Mesenchymal stem cell (in vitro differentiated cells and primary cell): ENCODE measurements around the gene ZXDC.

Source experiments
- DNase-seq: peaks from one replicate; pipeline ENCODE4 v3.0.0-alpha.2; 2013
- H2AFZ ChIP-seq: one replicate; pipeline ENCODE4 v1.6.1; 2013; ENCODE audit warnings: low read depth, mild to moderate bottlenecking, control low read depth, inconsistent platforms, low read length, moderate library complexity
- H2AK5ac ChIP-seq: 2 replicates; pipeline ENCODE4 v1.6.1; 2013; ENCODE audit warnings: low read length, moderate library complexity, mild to moderate bottlenecking, inconsistent platforms; ENCODE audit not compliant: severe bottlenecking
- H2BK120ac ChIP-seq: one replicate; pipeline ENCODE4 v1.6.1; 2013; ENCODE audit warnings: low read depth, mild to moderate bottlenecking, inconsistent platforms, low read length, moderate library complexity
- H2BK12ac ChIP-seq, 2 experiments: one replicate each; pipeline ENCODE4 v1.6.1; 2013; ENCODE audit warnings: inconsistent platforms in 2 of 2, low read length in 2 of 2, mild to moderate bottlenecking in 2 of 2, moderate library complexity in 2 of 2, control low read depth in 1 of 2
- H2BK15ac ChIP-seq: one replicate; pipeline ENCODE4 v1.6.1; 2013; ENCODE audit warnings: mild to moderate bottlenecking, low read depth, inconsistent platforms; ENCODE audit not compliant: poor library complexity, severe bottlenecking
- H2BK5ac ChIP-seq: 2 replicates; pipeline ENCODE4 v1.6.1; 2013; ENCODE audit warnings: low read depth, mild to moderate bottlenecking, low read length, control low read depth, inconsistent platforms; ENCODE audit not compliant: poor library complexity, severe bottlenecking
- H3K14ac ChIP-seq, 2 experiments: one replicate each; pipeline ENCODE4 v1.6.1; 2013; ENCODE audit warnings: inconsistent platforms in 2 of 2, low read length in 2 of 2, control low read depth in 1 of 2, mild to moderate bottlenecking in 1 of 2, moderate library complexity in 1 of 2
- H3K18ac ChIP-seq, 2 experiments: one replicate each; pipeline ENCODE4 v1.6.1; 2013; ENCODE audit warnings: inconsistent platforms in 2 of 2, low read length in 2 of 2, control low read depth in 1 of 2, low read depth in 1 of 2, mild to moderate bottlenecking in 1 of 2
- H3K23ac ChIP-seq, 2 experiments: one replicate each; pipeline ENCODE4 v1.6.1; 2013; ENCODE audit warnings: inconsistent platforms in 2 of 2, low read length in 2 of 2, mild to moderate bottlenecking in 2 of 2, moderate library complexity in 2 of 2, control low read depth in 1 of 2
- H3K27ac ChIP-seq: 2 replicates; pipeline ENCODE4 v1.5.1; 2013; ENCODE audit warnings: mild to moderate bottlenecking, moderate library complexity, low read length, control low read depth, inconsistent platforms; ENCODE audit not compliant: poor library complexity, severe bottlenecking
- H3K27me3 ChIP-seq, 2 experiments: 2 replicates each; pipeline versions ENCODE4 v1.6.1 to v1.7.0; 2013; ENCODE audit warnings: low read length in 2 of 2, mild to moderate bottlenecking in 2 of 2, moderate library complexity in 2 of 2, control low read depth in 1 of 2, inconsistent platforms in 1 of 2; ENCODE audit not compliant: control insufficient read depth in 1 of 2, insufficient read depth in 1 of 2
- H3K36me3 ChIP-seq, 2 experiments: 2 replicates each; pipeline versions ENCODE4 v1.6.1 to v1.7.0; 2013; ENCODE audit warnings: low read length in 2 of 2, control low read depth in 1 of 2, inconsistent platforms in 1 of 2, low read depth in 1 of 2, mild to moderate bottlenecking in 1 of 2; ENCODE audit not compliant: insufficient read depth in 2 of 2, control insufficient read depth in 1 of 2
- H3K4ac ChIP-seq, 2 experiments: one replicate each; pipeline ENCODE4 v1.6.1; 2013; ENCODE audit warnings: inconsistent platforms in 2 of 2, low read length in 2 of 2, mild to moderate bottlenecking in 2 of 2, moderate library complexity in 2 of 2, control low read depth in 1 of 2, low read depth in 1 of 2
- H3K4me1 ChIP-seq: 2 replicates; pipeline ENCODE4 v1.6.1; 2013; ENCODE audit warnings: low read depth, low read length, control low read depth; ENCODE audit not compliant: control insufficient read depth, insufficient read depth
- H3K4me2 ChIP-seq: 2 replicates; pipeline ENCODE4 v1.6.1; 2013; ENCODE audit warnings: low read length, mild to moderate bottlenecking, inconsistent platforms; ENCODE audit not compliant: poor library complexity, severe bottlenecking
- H3K4me3 ChIP-seq, 2 experiments: 2 replicates each; pipeline versions ENCODE4 v1.5.1 to v1.7.0; 2013; ENCODE audit warnings: low read length in 2 of 2, mild to moderate bottlenecking in 2 of 2, control low read depth in 1 of 2, low read depth in 1 of 2; ENCODE audit not compliant: insufficient read depth in 1 of 2
- H3K79me1 ChIP-seq: replicated peaks from 2 replicates; pipeline ENCODE4 v1.6.1; 2013; ENCODE audit warnings: mild to moderate bottlenecking, control low read depth, low read length, inconsistent platforms; ENCODE audit not compliant: poor library complexity, severe bottlenecking
- H3K9ac ChIP-seq: 2 replicates; pipeline ENCODE4 v1.7.0; 2013; ENCODE audit warnings: mild to moderate bottlenecking, low read length, moderate library complexity
- H3K9me3 ChIP-seq: 2 replicates; pipeline ENCODE4 v1.7.0; 2013; ENCODE audit warnings: mild to moderate bottlenecking, low read length; ENCODE audit not compliant: control insufficient read depth
- H4K8ac ChIP-seq: one replicate; pipeline ENCODE4 v1.6.1; 2013; ENCODE audit warnings: inconsistent platforms, mild to moderate bottlenecking, low read length, moderate library complexity
- H4K91ac ChIP-seq: one replicate; pipeline ENCODE4 v1.6.1; 2013; ENCODE audit warnings: mild to moderate bottlenecking, low read length, inconsistent platforms
- WGBS: methylation state at CpG from one replicate; pipeline ENCODE4 v1.1.7; 2013; ENCODE audit warnings: mixed read lengths; 5-methylcytosine and 5-hydroxymethylcytosine counted together

ZXDC gene

GRCh38 chr3:126446791-126447190 is 28.9 kb downstream of the ZXDC start:
- 83% methylated on average over 1 of the region's 2 CpGs for WGBS

GRCh38 chr3:126446301-126446700 is 29.4 kb downstream of the ZXDC start:
- Histone ChIP-seq H2BK120ac (no peak overlapping the region), H2AFZ (no peak overlapping the region), H3K18ac (no peak overlapping the region), H3K79me1 (peaks cover 12% of the 10 kb centered on the region), H3K36me3 (peaks cover 35 to 45% of the 10 kb centered on the region in 2 experiments), H4K8ac (no peak overlapping the region), H3K4me2 (no peak overlapping the region), H2BK15ac (no peak overlapping the region), H2AK5ac (no peak overlapping the region), H2BK5ac (no peak overlapping the region), H3K4me3 (no peak overlapping the region), H3K27ac (peak overlapping the region; percentile 11), H3K4me1 (peaks cover 19% of the 10 kb centered on the region), H3K23ac (no peak overlapping the region), H3K4ac (no peak overlapping the region), H3K27me3 (no peaks in the 10 kb centered on the region), H2BK12ac (no peak overlapping the region), H3K9ac (no peak overlapping the region), H4K91ac (peak overlapping the region; percentile 64), H3K14ac (no peak overlapping the region), H3K9me3 (no peaks in the 10 kb centered on the region)
- no peak for DNase-seq
- WGBS: 91% methylated on average over 7 of the region's 8 CpGs

More at GRCh38 chr3:126446791-126447190, 28.9 kb downstream of the ZXDC start:
- no peak overlapping the region for H2AK5ac ChIP-seq
- H2BK15ac ChIP-seq: no peak overlapping the region
- no peak for DNase-seq
- no peaks in the 10 kb centered on the region for H3K9me3 ChIP-seq
- no peak overlapping the region for H3K4me2 ChIP-seq
- no peak overlapping the region for H2BK120ac ChIP-seq
- no peak overlapping the region for H3K4ac ChIP-seq
- H3K9ac ChIP-seq: no peak overlapping the region
- no peak overlapping the region for H3K14ac ChIP-seq
- H3K27me3 ChIP-seq: no peaks in the 10 kb centered on the region
- no peak overlapping the region for H2BK12ac ChIP-seq
- H3K4me1 ChIP-seq: peaks cover 19% of the 10 kb centered on the region
- H3K23ac ChIP-seq: no peak overlapping the region
- H2BK5ac ChIP-seq: no peak overlapping the region
- no peak overlapping the region for H3K27ac ChIP-seq
- no peak overlapping the region for H3K18ac ChIP-seq
- no peak overlapping the region for H3K4me3 ChIP-seq
- peaks cover 35 to 50% of the 10 kb centered on the region in 2 experiments for H3K36me3 ChIP-seq
- peaks cover 15% of the 10 kb centered on the region for H3K79me1 ChIP-seq
- H4K8ac ChIP-seq: no peak overlapping the region
- H2AFZ ChIP-seq: no peak overlapping the region
- no peak overlapping the region for H4K91ac ChIP-seq

GRCh38 chr3:126445506-126445905 is 30.2 kb downstream of the ZXDC start:
- H3K36me3 ChIP-seq: peaks cover 38 to 39% of the 10 kb centered on the region in 2 experiments
- no peak overlapping the region for H4K91ac ChIP-seq
- no peaks in the 10 kb centered on the region for H3K27me3 ChIP-seq
- DNase-seq: no peak
- H2BK15ac ChIP-seq: no peak overlapping the region
- no peaks in the 10 kb centered on the region for H3K9me3 ChIP-seq
- no peak overlapping the region for H3K4me3 ChIP-seq
- no peak overlapping the region for H2BK5ac ChIP-seq
- peak overlapping the region; percentile 14 for H3K4me2 ChIP-seq
- 87% methylated on average over 5 of the region's 5 CpGs for WGBS
- no peak overlapping the region for H3K14ac ChIP-seq
- no peak overlapping the region for H2BK12ac ChIP-seq
- H3K18ac ChIP-seq: no peak overlapping the region
- no peak overlapping the region for H3K23ac ChIP-seq
- H3K9ac ChIP-seq: no peak overlapping the region
- H3K79me1 ChIP-seq: peaks cover 14% of the 10 kb centered on the region
- no peak overlapping the region for H2AFZ ChIP-seq
- H3K4me1 ChIP-seq: peaks cover 19% of the 10 kb centered on the region
- peak overlapping the region; percentile 45 for H4K8ac ChIP-seq
- no peak overlapping the region for H2AK5ac ChIP-seq
- no peak overlapping the region for H2BK120ac ChIP-seq
- H3K4ac ChIP-seq: no peak overlapping the region
- no peak overlapping the region for H3K27ac ChIP-seq

- Histone ChIP-seq H3K9ac (no peak overlapping the region), H3K36me3 (peaks cover 30 to 34% of the 10 kb centered on the region in 2 experiments), H4K91ac (no peak overlapping the region), H2BK12ac (no peak overlapping the region), H3K23ac (no peak overlapping the region), H3K27ac (no peak overlapping the region), H3K4me1 (peaks cover 15% of the 10 kb centered on the region), H2BK120ac (no peak overlapping the region), H2AFZ (no peak overlapping the region), H3K27me3 (no peaks in the 10 kb centered on the region), H3K18ac (no peak overlapping the region), H3K4me2 (no peak overlapping the region), H3K79me1 (peaks cover 4% of the 10 kb centered on the region), H3K9me3 (no peaks in the 10 kb centered on the region), H2BK5ac (no peak overlapping the region), H2AK5ac (no peak overlapping the region), H3K14ac (no peak overlapping the region), H4K8ac (no peak overlapping the region), H3K4me3 (no peak overlapping the region), H3K4ac (no peak overlapping the region), H2BK15ac (no peak overlapping the region)
- WGBS: 80% methylated on average over 3 of the region's 3 CpGs
- DNase-seq: no peak
Observed at GRCh38 chr3:126442856-126443242, 32.8 kb downstream of the ZXDC start.
